DLD1 (cell line): ENCODE measurements around the gene RTCA.
"Not testable (repeated sequence)": the region's sequence is repeated elsewhere in the genome, so short reads cannot be mapped to it uniquely, and the experiment has no call there.

ENCODE experiments used
- in situ Hi-C: cut with HindIII; loops from 2 replicates; pipeline ENCODE4 v1.10.0; 2017; ENCODE audit warnings: low sequenced_read_pairs

The RTCA gene

GRCh38 chr1:100305954-100306353 lies 39.9 kb downstream of the RTCA start:
- in situ Hi-C loops, result no loop called here

GRCh38 chr1:100306735-100307313 lies 40.8 kb downstream of the RTCA start:
- in situ Hi-C loops, result no loop called here

GRCh38 chr1:100308777-100309176 lies 42.8 kb downstream of the RTCA start:
- in situ Hi-C loops, result no loop called here

- in situ Hi-C loops, result no loop called here
Measured at GRCh38 chr1:100309863-100310262, 43.8 kb downstream of the RTCA start.

GRCh38 chr1:100313382-100313781 lies 47.4 kb downstream of the RTCA start:
- in situ Hi-C loops, result no loop called here

GRCh38 chr1:100316622-100317021 lies 50.6 kb downstream of the RTCA start:
- in situ Hi-C loops, result no loop called here

- in situ Hi-C loops, result no loop called here
Measured at GRCh38 chr1:100320311-100321099, 54.5 kb downstream of the RTCA start.

GRCh38 chr1:100321100-100321493 lies 55.1 kb downstream of the RTCA start:
- in situ Hi-C loops, result no loop called here

- in situ Hi-C loops, result no loop called here
Measured at GRCh38 chr1:100321506-100321905, 55.5 kb downstream of the RTCA start.

- in situ Hi-C loops, result no loop called here
Measured at GRCh38 chr1:100322436-100323211, 56.6 kb downstream of the RTCA start.

- in situ Hi-C loops, result no loop called here
Measured at GRCh38 chr1:100323419-100324106, 57.5 kb downstream of the RTCA start.

- in situ Hi-C loops, result no loop called here
Measured at GRCh38 chr1:100325415-100326324, 59.7 kb downstream of the RTCA start.

GRCh38 chr1:100326325-100326670 lies 60.3 kb downstream of the RTCA start:
- in situ Hi-C loops, result not testable (repeated sequence)

GRCh38 chr1:100328133-100328532 lies 62.1 kb downstream of the RTCA start:
- in situ Hi-C loops, result no loop called here

- in situ Hi-C loops, result not testable (repeated sequence)
Measured at GRCh38 chr1:100331146-100331545, 65.1 kb downstream of the RTCA start.

- in situ Hi-C loops, result no loop called here
Measured at GRCh38 chr1:100332331-100332730, 66.3 kb downstream of the RTCA start.

- in situ Hi-C loops, result no loop called here
Measured at GRCh38 chr1:100335436-100335835, 69.4 kb downstream of the RTCA start.

- in situ Hi-C loops, result not testable (repeated sequence)
Measured at GRCh38 chr1:100337878-100338277, 71.9 kb downstream of the RTCA start.

GRCh38 chr1:100339735-100340134 lies 73.7 kb downstream of the RTCA start:
- in situ Hi-C loops, result not testable (repeated sequence)

GRCh38 chr1:100340494-100340893 lies 74.5 kb downstream of the RTCA start:
- in situ Hi-C loops, result no loop called here
